RWPE1 (cell line): ENCODE measurements around the gene CAPN1.
"Not testable (repeated sequence)": the region's sequence is repeated elsewhere in the genome, so short reads cannot be mapped to it uniquely, and the experiment has no call there.

ENCODE experiments used
- CTCF ChIA-PET: fragments of 350-600 bp; sonication (Branson Sonifier 250); formaldehyde crosslinking; extraction: SDS; loops from one replicate; lab custom pipeline; 2021; lab: Yijun Ruan, JAX
- POLR2A ChIA-PET: fragments of 400-600 bp; formaldehyde crosslinking; extraction: SDS; loops from one replicate; lab custom pipeline; 2020; ENCODE audit warnings: antibody characterized with exemption; ENCODE audit not compliant: low non-redundant PET; lab: Yijun Ruan, JAX
- DNase-seq: peaks from one replicate; pipeline ENCODE4 v3.0.0; 2012; ENCODE audit warnings: low spot score
- H3K27ac ChIP-seq: fragments of 450-650 bp; 2 replicates; pipeline ENCODE4 v1.5.1; 2017
- CTCF ChIP-seq: fragments of 450-650 bp; conservative IDR thresholded peaks from 2 replicates; pipeline ENCODE4 v1.5.1; 2017; ENCODE audit warnings: low read depth, mild to moderate bottlenecking

The CAPN1 gene

GRCh38 chr11:65243797-65244196, 62.1 kb downstream of the CAPN1 start:
- POLR2A ChIA-PET: no interaction called here
- no peak for DNase-seq
- CTCF ChIA-PET: interaction anchor here (0.6 to 1.3 kb wide), 2 partner anchors 68 to 133 kb away, joined by 3 to 4 read pairs; no protein-coding TSS in a partner anchor
- H3K27ac ChIP-seq: no peak overlapping the region
- no peak for TF ChIP-seq CTCF

GRCh38 chr11:65245046-65245445, 63.3 kb downstream of the CAPN1 start:
- H3K27ac ChIP-seq, DNase-seq: not testable (repeated sequence)
- ChIA-PET CTCF (interaction anchor here (0.5 to 0.6 kb wide), 2 partner anchors 33 to 111 kb away, joined by 3 read pairs; no protein-coding TSS in a partner anchor), POLR2A (interaction anchor here (0.5 kb wide), 1 partner anchor 80 kb away, joined by 4 read pairs; no protein-coding TSS in a partner anchor)

- no peak for TF ChIP-seq CTCF
- DNase-seq: no peak
- ChIA-PET CTCF (interaction anchor here (0.6 to 0.7 kb wide), 2 partner anchors 13 to 84 kb away, joined by 3 to 6 read pairs; no protein-coding TSS in a partner anchor), POLR2A (no interaction called here)
- no peak overlapping the region for H3K27ac ChIP-seq
These were observed 64.8 kb downstream of the CAPN1 start for GRCh38 chr11:65246506-65246905.

- CTCF ChIA-PET: interaction anchor here (0.8 to 0.9 kb wide), 2 partner anchors 23 to 67 kb away, joined by 3 read pairs; no protein-coding TSS in a partner anchor
- POLR2A ChIA-PET, H3K27ac ChIP-seq, DNase-seq: not testable (repeated sequence)
These were observed 66.5 kb downstream of the CAPN1 start for GRCh38 chr11:65248184-65248710.

- CTCF ChIA-PET: interaction anchor here (1.0 kb wide), 1 partner anchor 80 kb away, joined by 3 read pairs; no protein-coding TSS in a partner anchor
- TF ChIP-seq CTCF: no peak
- no peak for DNase-seq
- POLR2A ChIA-PET: interaction anchor here (1.5 kb wide), 1 partner anchor 10 kb away, joined by 3 read pairs; the partner anchor contains the start of gene POLA2
- no peak overlapping the region for H3K27ac ChIP-seq
These were observed 69.7 kb downstream of the CAPN1 start for GRCh38 chr11:65251476-65251875.

GRCh38 chr11:65254724-65255123, 73.0 kb downstream of the CAPN1 start:
- DNase-seq: no peak
- no peak overlapping the region for H3K27ac ChIP-seq
- ChIA-PET POLR2A (no interaction called here), CTCF (interaction anchor here (0.6 to 1.1 kb wide), 2 partner anchors 35 to 79 kb away, joined by 3 to 4 read pairs; no protein-coding TSS in a partner anchor)
- TF ChIP-seq CTCF: no peak

GRCh38 chr11:65258988-65259387, 77.3 kb downstream of the CAPN1 start:
- POLR2A ChIA-PET: interaction anchor here (0.6 kb wide), 1 partner anchor 23 kb away, joined by 5 read pairs; no protein-coding TSS in a partner anchor
- H3K27ac ChIP-seq: no peak overlapping the region
- DNase-seq: no peak
- CTCF ChIA-PET: interaction anchor here (0.6 kb wide), 1 partner anchor 99 kb away, joined by 3 read pairs; no protein-coding TSS in a partner anchor
- no peak for TF ChIP-seq CTCF
